8988T (cell line): Measurements from ENCODE around the gene CHN2.

Source experiments
- DNase-seq: peaks from one replicate; pipeline ENCODE4 v3.0.0; 2011

Gene CHN2

DNA sequence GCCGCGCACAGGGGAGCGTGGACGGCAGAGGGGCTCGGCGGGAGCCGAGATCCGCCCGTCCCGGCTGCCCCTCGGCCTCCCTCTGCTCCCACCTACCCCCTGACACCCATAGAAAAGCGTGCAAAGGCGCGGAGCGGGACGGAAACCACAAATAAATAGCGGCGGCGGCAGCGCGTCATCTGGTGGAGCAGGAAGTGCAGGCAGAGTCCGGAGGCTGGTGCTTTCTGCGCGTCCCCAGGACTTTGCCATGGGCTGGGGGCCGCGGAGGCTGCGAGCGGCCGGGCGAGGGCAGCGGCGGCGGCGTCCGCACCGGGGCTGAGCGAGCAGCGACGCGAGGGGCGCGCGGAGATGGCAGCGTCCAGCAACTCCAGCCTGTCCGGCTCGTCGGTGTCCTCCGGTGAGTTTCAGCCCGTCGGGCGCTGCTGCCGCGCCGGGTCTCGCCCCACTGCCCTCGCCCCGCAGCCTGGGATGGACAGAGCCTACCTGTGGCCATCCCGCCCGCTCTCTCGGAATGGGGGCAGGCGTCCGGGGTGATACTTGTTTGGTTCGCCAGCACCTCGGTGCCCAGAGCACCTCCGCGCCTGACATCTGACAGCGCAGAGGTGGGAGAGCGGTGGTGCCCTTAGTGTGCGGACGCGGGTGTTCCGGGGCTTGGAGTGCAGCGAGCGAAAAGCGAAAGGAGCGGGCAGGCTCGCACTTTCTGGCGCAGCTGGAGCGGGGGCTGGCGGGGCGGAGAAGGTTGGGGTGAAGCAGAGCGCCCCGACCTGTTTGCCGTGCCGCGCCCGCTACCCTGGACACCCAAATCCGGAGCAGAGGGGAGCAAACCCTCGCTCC is at the start of gene CHN2:
CHN2 (plus strand) TSS at position 182 of the 834 bp plus-strand sequence.
- peak; percentile 46 for DNase-seq

DNA sequence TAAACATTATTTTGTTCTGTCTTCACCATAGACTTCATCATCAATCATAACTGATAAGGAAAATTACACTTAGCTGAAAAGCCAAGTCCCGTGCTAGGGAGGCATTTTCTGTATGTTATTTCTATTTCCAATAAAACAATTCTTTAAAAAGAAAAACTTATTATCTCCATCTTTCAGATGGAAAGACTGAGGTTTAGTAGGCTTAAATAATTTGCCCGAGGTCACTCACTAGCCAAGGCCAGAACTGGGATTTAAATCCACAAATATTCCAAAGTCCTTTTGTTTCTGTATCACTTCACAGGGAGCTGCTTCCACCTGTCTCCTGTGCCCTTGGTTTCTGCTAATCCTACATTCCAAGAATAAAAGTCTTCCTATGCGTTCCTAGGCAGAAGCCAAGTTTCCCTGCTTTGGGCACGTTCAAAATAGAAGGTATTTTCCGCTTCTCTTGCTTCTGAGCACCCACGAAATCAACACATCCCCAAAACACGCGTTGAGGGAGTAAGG is 49.0 kb upstream of the CHN2 start:
- no peak for DNase-seq

DNA sequence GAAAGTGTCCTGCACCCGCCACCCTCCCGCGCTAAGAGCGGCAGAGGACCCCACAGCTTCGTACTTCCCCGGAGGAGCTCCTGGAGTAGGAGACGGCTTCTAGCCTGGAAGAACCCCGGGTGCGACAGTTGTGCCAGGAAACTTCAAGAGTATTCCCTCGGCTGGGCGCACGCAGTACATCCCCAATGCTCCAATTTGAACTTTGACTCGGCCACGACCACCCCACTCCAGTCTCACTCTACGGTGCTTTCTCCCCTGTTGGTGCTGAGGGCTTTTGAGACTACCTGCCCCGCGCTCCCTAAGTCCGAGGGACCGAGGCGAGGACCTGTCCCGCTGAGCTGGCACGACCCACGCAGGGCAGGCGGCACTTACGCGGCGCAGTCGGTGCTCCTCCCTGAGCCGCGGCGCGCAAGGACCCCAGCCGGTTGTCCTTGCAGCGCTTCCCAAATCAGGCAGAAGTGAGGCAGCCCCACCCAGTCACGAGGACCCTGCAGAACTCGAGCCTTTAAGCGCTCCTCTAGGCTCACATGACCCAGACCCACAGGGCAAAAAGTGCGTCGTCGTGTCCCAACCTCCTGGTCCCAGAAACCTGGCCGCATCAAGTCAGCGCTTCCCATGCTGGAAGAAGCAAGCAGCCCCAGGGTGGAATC is 48.4 kb upstream of the CHN2 start, which contains the start of gene CPVL:
CPVL (minus strand) TSS at position 481 of the 650 bp plus-strand sequence. CDS start 25,476 bp downstream, outside the sequence.
- DNase-seq = peak; percentile 28

DNA sequence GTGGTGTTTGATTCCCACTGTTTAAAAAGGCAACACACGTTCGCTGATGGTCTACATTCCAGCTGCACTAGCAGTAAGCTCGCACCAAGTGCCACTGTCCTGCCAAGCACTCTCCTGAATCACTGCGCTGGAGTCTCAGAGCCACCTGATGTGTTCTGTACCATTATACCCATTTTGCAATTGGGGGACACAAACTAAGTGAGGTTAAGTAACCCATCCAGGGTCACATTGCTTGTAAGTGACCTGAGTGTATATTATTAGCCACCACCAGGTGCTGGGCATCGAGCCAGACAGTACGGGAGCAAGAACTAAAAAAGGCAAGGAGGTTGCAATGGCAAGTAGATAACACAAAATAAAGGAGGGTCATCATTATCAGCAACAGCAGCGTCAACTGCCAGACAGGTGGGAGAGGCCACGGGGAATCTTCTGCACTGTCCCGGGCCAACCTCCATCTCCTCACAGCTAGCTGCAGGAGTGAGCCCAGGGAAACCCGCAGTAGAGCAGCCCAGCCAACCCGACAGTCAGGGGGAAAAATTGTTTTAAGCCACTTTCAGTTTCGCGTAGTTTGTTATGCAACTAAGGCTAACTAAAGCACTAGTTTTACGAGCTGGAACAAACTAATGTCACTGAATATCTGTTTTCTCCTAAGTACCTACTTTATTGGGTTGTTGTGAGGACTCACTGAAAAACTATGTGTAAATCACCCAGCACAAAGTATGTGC is 47.5 kb upstream of the CHN2 start:
- DNase-seq = no peak

DNA sequence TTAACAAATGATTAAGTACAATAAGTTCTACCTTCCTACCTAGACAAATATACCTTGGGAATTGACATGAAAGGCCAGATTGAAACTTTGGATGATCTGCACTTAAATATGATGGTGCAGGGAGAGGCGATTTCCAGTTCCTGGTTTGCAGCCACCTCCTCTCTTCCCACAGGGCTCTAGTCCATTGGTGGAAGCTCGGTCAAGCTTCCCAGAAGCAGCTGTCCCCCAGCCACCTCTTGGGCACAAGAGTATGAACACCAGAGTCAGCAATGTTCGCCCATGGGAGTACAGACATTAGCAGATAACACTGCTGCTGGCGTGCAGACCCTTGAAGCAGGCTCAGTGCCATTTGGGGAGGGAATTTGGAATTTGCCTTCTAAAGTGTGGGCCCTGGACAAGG is 46.8 kb upstream of the CHN2 start:
- DNase-seq = no peak

DNA sequence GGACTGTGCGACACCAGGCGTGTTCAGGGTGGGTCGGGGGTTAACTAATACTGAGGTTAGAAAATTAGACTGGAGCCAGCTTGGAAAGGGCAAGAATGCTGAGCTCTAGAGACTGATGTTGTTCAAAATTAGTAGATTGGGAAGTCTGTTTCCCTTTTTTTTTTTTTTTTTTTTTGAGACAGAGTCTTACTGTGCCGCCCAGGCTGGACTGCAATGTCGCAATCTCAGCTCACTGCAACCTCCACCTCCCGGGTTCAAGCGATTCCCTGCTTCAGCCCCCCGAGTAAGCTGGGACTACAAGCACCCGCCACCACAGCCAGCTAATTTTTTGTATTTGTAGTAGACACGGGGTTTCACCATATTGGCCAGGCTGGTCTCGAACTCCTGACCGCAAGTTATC is 45.5 kb upstream of the CHN2 start:
- no peak for DNase-seq

DNA sequence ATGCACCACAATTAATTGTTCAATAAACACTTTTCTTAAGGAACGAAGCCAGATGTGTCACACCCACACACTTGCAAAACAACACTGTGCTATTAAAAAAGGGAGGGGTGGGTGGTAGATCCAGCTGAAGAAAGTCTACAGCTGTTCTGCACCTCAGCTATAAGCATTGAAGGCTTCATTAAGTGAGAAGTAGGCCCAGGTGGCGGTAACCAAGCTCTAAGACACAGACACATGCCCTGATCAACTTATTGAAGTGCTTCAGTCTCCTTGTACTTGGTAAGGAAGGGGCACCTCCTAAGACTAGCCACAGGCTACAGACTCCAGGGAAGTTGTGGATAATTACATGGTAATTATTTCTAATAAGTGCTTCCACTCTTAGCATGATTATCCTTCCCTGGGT is 43.7 kb upstream of the CHN2 start:
- no peak for DNase-seq

DNA sequence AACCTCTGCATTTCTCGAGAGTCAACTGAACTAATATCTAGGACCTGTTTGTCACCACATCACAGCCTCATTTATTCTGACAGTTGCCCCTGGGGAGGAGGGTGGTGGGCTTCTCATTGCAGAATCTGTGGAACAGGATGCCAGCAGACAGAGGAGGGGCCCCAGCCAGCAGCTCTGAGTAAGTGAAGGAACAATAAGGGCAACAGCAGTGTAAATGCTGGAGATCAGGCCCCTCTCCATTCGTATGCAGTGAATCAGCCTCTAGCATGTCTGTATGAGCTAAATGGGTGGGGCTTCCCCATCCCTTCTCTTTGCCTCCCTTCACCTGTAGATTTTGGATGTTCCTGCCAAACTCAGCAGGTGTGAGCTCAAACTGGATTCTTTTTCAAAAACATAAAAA is 40.5 kb upstream of the CHN2 start:
- no peak for DNase-seq

DNA sequence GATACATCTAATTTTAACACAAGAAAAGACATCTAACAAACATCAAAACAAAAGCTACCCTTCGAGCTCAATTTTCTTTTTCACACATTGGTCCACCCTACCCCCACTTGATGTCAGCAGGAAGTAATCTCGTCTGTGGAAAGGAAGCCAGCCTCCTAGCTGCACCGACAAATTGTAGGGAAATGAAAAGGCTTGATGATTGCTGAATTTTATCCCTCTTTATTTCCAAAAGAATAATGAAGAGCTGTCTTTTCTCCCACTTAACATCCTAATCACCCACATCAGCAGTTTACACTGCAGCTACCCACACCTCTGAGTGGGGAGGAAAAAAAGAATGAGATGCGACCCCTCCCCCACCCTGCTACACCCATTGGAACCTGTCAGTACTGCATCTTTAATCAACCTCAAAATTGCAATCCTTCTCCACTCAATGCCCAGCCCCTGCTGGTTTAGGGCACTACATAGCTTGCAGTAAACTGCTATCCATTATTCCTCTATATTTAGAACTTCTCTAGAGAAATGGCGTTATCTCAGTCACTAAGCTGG is 37.6 kb upstream of the CHN2 start:
- DNase-seq = no peak

DNA sequence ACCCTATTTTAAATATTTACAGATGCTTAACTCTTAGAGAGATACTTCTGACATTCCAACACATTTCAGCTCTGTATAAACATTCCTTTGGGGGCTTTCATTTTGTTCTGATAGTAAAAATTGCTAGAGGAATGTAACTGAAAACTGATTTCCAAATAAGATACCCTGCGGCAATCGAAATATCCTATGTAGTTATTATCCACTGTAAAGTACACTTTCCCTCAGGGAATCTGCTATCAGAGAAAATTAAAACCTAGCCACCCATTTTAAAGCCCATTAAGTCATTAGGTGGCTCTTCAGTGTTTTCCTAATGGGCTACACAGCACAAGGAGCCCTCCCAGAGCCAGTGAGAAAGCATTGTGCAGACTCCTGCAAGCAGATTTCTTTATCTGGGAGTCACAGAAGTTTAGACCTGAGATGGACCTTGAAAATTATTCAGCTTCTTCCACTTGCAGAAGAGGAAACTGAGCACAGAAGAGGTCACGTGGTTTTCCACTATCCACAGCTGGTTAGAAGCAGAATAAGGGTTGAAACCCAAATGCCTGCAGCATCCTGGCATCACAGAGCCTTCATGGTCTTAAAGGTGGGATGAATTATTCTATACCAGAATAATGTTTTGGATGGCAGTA is 35.7 kb upstream of the CHN2 start:
- no peak for DNase-seq

DNA sequence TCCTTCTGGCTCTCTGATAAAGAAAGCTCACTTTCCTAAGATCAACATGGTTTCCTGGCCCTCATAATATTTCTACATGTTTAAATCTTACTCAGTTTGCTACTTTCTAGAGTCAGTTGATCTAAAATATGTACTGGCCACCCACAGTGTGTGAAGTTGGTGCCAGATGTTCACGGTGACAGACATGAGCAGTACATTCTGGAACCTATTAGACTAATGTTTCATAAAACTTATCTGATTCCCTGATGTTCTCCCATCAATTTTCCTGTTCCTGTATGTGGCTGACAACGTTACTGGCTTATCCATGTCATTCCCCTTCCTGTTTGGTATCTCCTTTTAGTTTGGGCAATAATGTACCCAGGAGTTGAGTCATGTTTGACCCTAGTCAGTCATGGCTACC is 34.5 kb upstream of the CHN2 start:
- DNase-seq = no peak

- DNase-seq = no peak
These were observed 33.3 kb upstream of the CHN2 start for GRCh38 chr7:29161231-29161630.

GRCh38 chr7:29162577-29162976 is 32.0 kb upstream of the CHN2 start:
- DNase-seq = no peak

DNA sequence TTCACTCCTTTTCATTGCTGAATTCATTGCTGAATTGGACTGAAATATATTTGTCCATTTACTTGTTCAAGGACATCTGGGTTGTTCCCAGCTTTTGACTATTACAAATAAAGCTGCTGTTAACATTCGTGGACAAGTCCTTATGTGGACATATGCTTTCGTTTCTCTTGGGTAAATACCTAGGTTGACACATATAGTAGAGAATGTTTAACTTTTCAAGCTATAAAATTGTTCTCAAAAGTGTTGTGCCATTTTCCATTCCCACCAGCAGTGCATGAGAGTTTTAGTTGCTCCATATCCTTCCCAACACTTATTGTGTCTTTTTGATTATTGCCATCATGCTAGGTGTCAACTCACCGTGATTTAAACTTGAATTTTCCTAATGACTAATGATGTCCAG is 30.7 kb upstream of the CHN2 start:
- no peak for DNase-seq

- DNase-seq = no peak
These were observed 26.9 kb upstream of the CHN2 start for GRCh38 chr7:29167721-29168120.

DNA sequence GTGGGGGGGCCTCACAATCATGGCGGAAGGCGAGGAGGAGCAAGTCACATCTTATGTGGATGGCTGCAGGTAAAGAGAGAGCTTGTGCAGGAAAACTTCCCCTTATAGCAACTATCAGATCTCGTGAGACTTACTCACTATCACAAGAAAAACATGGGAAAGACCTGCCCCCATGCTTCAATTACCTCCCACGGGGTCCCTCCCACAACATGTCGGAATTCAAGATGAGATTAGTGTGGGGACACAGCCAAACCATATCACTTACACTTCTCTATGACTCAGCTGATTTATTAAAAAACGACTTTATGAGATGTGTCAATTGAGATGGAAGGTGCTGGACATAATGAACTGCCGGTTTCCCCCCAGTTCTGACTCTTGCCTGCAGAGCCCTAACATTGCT is 23.8 kb upstream of the CHN2 start:
- no peak for DNase-seq

DNA sequence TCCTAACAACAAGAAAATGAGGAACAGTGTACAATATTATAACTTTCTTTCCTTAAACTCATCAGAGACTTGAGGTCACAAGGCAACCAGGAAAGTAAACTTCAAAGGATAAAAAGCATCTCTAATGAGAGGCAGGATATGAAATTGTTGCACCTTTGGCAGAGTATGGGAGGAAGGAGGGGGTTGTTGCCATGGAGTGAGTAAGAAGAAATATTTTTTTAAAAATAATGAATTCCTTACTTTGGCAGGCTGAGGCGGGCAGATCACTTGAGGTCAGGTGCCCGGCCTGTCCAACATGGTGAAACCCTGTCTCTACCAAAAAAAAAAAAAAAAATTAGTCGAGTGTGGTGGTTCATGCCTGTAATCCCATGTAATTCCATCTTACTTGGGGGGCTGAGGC is 21.1 kb upstream of the CHN2 start:
- no peak for DNase-seq

- no peak for DNase-seq
These were observed 16.5 kb upstream of the CHN2 start for GRCh38 chr7:29177963-29178600.

- no peak for DNase-seq
These were observed 15.5 kb upstream of the CHN2 start for GRCh38 chr7:29179115-29179514.

GRCh38 chr7:29184599-29184998 is 10.0 kb upstream of the CHN2 start:
- DNase-seq = no peak

- no peak for DNase-seq
These were observed 9.0 kb upstream of the CHN2 start for GRCh38 chr7:29185613-29186012.

DNA sequence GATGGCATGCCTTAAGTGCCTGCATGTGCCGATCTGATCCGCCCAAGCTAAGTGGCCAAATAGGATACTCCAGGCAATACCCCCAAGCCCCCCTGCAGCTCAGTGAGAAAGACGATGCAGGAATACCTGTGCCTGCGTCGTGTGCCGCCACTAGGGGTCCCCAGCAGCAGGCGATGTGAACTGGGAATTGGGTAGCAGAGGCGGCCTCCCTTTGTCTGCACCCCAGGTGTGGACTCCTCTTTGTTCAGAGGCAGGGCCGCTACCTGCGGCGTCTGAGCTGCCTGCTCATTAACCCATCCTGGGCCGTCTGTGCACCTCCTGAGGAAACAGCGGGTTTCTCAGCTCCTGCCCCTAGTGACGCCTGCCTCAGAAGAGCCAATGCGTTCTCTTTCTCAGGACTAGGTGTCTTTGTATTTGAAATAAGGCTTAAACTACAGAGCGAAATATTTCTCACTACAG is 4.8 kb upstream of the CHN2 start:
- DNase-seq = peak; percentile 35
